HCT116 (cell line): ENCODE results near the gene IGF2BP1. TPM values are rescaled to one million over a fixed set of nuclear protein-coding genes. Genes with fewer than 3 reads are reported as not detected.
"Not testable (repeated sequence)": the region's sequence is repeated elsewhere in the genome, so short reads cannot be mapped to it uniquely, and the experiment has no call there.

Experiments used
- ATAC-seq: fragments of 200-7000 bp; cut with Tn5 transposase; 2 replicates; pipeline ENCODE4 v1.9.1; 2020; ENCODE audit warnings: mild to moderate bottlenecking, moderate library complexity
- BruUV-seq: library from RNA; stranded (reverse); fragments of 400-500 nt; replicated peaks from 2 replicates; lab custom pipeline; 2021; lab: Mats Ljungman, UMichigan
- CTCF ChIA-PET: fragments of 300-600 bp; sonication (Branson Sonifier 250); formaldehyde crosslinking; loops from one replicate; lab custom pipeline; 2021; ENCODE audit warnings: antibody characterized with exemption; lab: Charles Lee
- POLR2A ChIA-PET: fragments of 300-600, 350-600 bp; sonication (Branson Sonifier 250); formaldehyde crosslinking; loops from one replicate; lab custom pipeline; 2021; ENCODE audit warnings: antibody characterized with exemption; lab: Charles Lee
- RAD21 ChIA-PET, 2 experiments: fragments of 300-600 bp; sonication (Branson Sonifier 250); formaldehyde crosslinking; loops; one replicate each; lab custom pipeline; 2023; ENCODE audit warnings: low total read pairs in 2 of 2; ENCODE audit not compliant: uncharacterized antibody in 2 of 2, unreplicated experiment in 2 of 2, low non-redundant PET in 1 of 2; lab: Charles Lee
- DNase-seq: peaks from one replicate; pipeline ENCODE4 v3.0.0-alpha.2; 2010; ENCODE audit warnings: low read depth, low spot score
- H2AFZ ChIP-seq: fragments of 200-600 bp; shearing (Covaris generic), sonication (generic); 2 replicates; pipeline ENCODE4 v1.6.1; 2017; ENCODE audit warnings: low read depth, mixed run types, mixed read lengths, antibody characterized with exemption, low read length; ENCODE audit not compliant: poor library complexity, severe bottlenecking
- H3K27ac ChIP-seq: 2 replicates; pipeline ENCODE4 v1.5.1; 2012; ENCODE audit warnings: low read depth, low read length
- H3K27me3 ChIP-seq: fragments of 200-600 bp; sonication (generic); 2 replicates; pipeline ENCODE4 v1.6.1; 2016; ENCODE audit warnings: mixed run types, low read length, mixed read lengths; ENCODE audit not compliant: insufficient read depth
- H3K36me3 ChIP-seq, 2 experiments: fragments of 200-500 bp in 1 of 2; fragments of 200-600 bp in 1 of 2; sonication (Bioruptor generic) in 1 of 2; sonication (generic) in 1 of 2; 2 replicates each; pipeline versions ENCODE4 v1.5.1 to v1.6.1; 2014 to 2016; ENCODE audit warnings: low read length in 2 of 2, inconsistent platforms in 1 of 2, mixed read lengths in 1 of 2, mixed run types in 1 of 2; ENCODE audit not compliant: insufficient read depth in 2 of 2, control insufficient read depth in 1 of 2
- H3K4me1 ChIP-seq, 2 experiments: fragments of 200-600 bp in 1 of 2; sonication (generic) in 1 of 2; 2 replicates each; pipeline versions ENCODE4 v1.5.1 to v1.6.1; 2012 to 2017; ENCODE audit warnings: low read length in 2 of 2, inconsistent platforms in 1 of 2, mild to moderate bottlenecking in 1 of 2, mixed read lengths in 1 of 2, mixed run types in 1 of 2, moderate library complexity in 1 of 2; ENCODE audit not compliant: insufficient read depth in 2 of 2, control insufficient read depth in 1 of 2
- H3K4me2 ChIP-seq: fragments of 200-600 bp; sonication (generic); 2 replicates; pipeline ENCODE4 v1.6.1; 2017; ENCODE audit warnings: mixed run types, low read length, mixed read lengths
- H3K4me3 ChIP-seq, 2 experiments: fragments of 200-600 bp in 1 of 2; sonication (generic) in 1 of 2; replicated peaks in 1 of 2; 2 replicates each; pipeline ENCODE4 v1.5.1; 2011 to 2016; ENCODE audit warnings: low read length in 2 of 2, control low read depth in 1 of 2, low read depth in 1 of 2, mild to moderate bottlenecking in 1 of 2, mixed read lengths in 1 of 2, mixed run types in 1 of 2
- H3K79me2 ChIP-seq: fragments of 200-600 bp; sonication (generic); 2 replicates; pipeline ENCODE4 v1.6.1; 2017; ENCODE audit warnings: mild to moderate bottlenecking, mixed run types, low read length, moderate library complexity, mixed read lengths; ENCODE audit not compliant: insufficient read depth
- H3K9ac ChIP-seq: fragments of 200-600 bp; sonication (generic); 2 replicates; pipeline ENCODE4 v1.6.1; 2016; ENCODE audit warnings: low read length, mixed read lengths
- H3K9me2 ChIP-seq: fragments of 200-600 bp; sonication (generic), shearing (Covaris generic); 2 replicates; pipeline ENCODE4 v1.6.1; 2017; ENCODE audit warnings: mixed run types, mild to moderate bottlenecking, moderate library complexity; ENCODE audit not compliant: insufficient read depth
- H3K9me3 ChIP-seq, 2 experiments: fragments of 200-500 bp in 1 of 2; fragments of 200-600 bp in 1 of 2; sonication (Bioruptor generic) in 1 of 2; sonication (generic) in 1 of 2; 2 replicates each; pipeline ENCODE4 v1.6.1; 2014 to 2017; ENCODE audit warnings: low read length in 2 of 2, mixed read lengths in 2 of 2, inconsistent platforms in 1 of 2, low read depth in 1 of 2, mild to moderate bottlenecking in 1 of 2, mixed run types in 1 of 2, moderate library complexity in 1 of 2; ENCODE audit not compliant: control insufficient read depth in 1 of 2, insufficient read depth in 1 of 2
- H4K20me1 ChIP-seq: fragments of 200-600 bp; sonication (generic), shearing (Covaris generic); 2 replicates; pipeline ENCODE4 v1.6.1; 2017; ENCODE audit warnings: mixed run types, mild to moderate bottlenecking, moderate library complexity; ENCODE audit not compliant: insufficient read depth
- CBX3 ChIP-seq: IDR thresholded peaks from 2 replicates; pipeline ENCODE4 v1.6.1; 2012; ENCODE audit warnings: low read depth
- CEBPB ChIP-seq: IDR thresholded peaks from 2 replicates; pipeline ENCODE4 v1.6.1; 2012; ENCODE audit warnings: low read depth
- ELF1 ChIP-seq: IDR thresholded peaks from 2 replicates; pipeline ENCODE4 v1.6.1; 2012; ENCODE audit warnings: low read depth, borderline replicate concordance
- EZH2phosphoT487 ChIP-seq: fragments of 200-600 bp; IDR thresholded peaks from 2 replicates; pipeline ENCODE4 v1.6.1; 2018; ENCODE audit warnings: antibody characterized with exemption, borderline replicate concordance
- FOSL1 ChIP-seq: IDR thresholded peaks from 2 replicates; pipeline ENCODE4 v1.6.1; 2012; ENCODE audit warnings: low read depth
- MAX ChIP-seq: IDR thresholded peaks from 2 replicates; pipeline ENCODE4 v1.6.1; 2012
- POLR2A ChIP-seq: IDR thresholded peaks from 2 replicates; pipeline ENCODE4 v1.7.0; 2011; ENCODE audit warnings: borderline replicate concordance; ENCODE audit not compliant: insufficient read depth, insufficient read length; ENCODE audit errors: extremely low read depth
- REST ChIP-seq: IDR thresholded peaks from 2 replicates; pipeline ENCODE4 v1.6.1; 2012; ENCODE audit warnings: low read depth
- SIN3A ChIP-seq: IDR thresholded peaks from 2 replicates; pipeline ENCODE4 v1.6.1; 2012; ENCODE audit warnings: low read depth
- SRF ChIP-seq: IDR thresholded peaks from 2 replicates; pipeline ENCODE4 v1.6.1; 2012; ENCODE audit warnings: low read depth
- TCF7L2 ChIP-seq: IDR thresholded peaks from 2 replicates; pipeline ENCODE4 v1.7.0; 2011; ENCODE audit warnings: borderline replicate concordance, inconsistent platforms; ENCODE audit not compliant: insufficient read depth, insufficient read length; ENCODE audit errors: extremely low read depth
- ZBTB33 ChIP-seq: IDR thresholded peaks from 2 replicates; pipeline ENCODE4 v1.6.1; 2011; ENCODE audit warnings: mild to moderate bottlenecking, low read length, moderate library complexity; ENCODE audit not compliant: insufficient replicate concordance; ENCODE audit errors: extremely low read depth
- intact Hi-C: fragments of 100-400 bp; cut with micrococcal nuclease; formaldehyde crosslinking; loops from 2 replicates; pipeline ENCODE4 v1.10.0; 2022
- total RNA-seq: library from RNA; stranded (reverse); gene quantifications from one replicate; pipeline ENCODE4 v1.2.1, GENCODE V29; 2021; ENCODE audit not compliant: unreplicated experiment

Gene IGF2BP1
- total RNA-seq, 1 experiment from 2014 or later: 0.91 TPM

GRCh38 chr17:49024523-49024922, 27.3 kb downstream of the IGF2BP1 start (continued):
- TF ChIP-seq ZBTB33 (no peak), CEBPB (no peak), CBX3 (no peak), FOSL1 (no peak)
- TF ChIP-seq, all 23 proteins: peak for 0

- H3K27ac ChIP-seq, H2AFZ ChIP-seq, RAD21 ChIA-PET, H3K4me3 ChIP-seq, H3K9me3 ChIP-seq, H3K27me3 ChIP-seq, BruUV-seq, H4K20me1 ChIP-seq, intact Hi-C loops, H3K4me2 ChIP-seq, CTCF ChIA-PET, H3K36me3 ChIP-seq, H3K9me2 ChIP-seq, ATAC-seq, H3K79me2 ChIP-seq, H3K9ac ChIP-seq, POLR2A ChIA-PET, DNase-seq, H3K4me1 ChIP-seq: not testable (repeated sequence)
These were observed 29.3 kb downstream of the IGF2BP1 start for GRCh38 chr17:49026447-49026846.

GRCh38 chr17:49028271-49028670, 31.1 kb downstream of the IGF2BP1 start:
- intact Hi-C loops: no loop called here
- no peak for TF ChIP-seq CBX3
- TF ChIP-seq ELF1: no peak
- no peak for TF ChIP-seq TCF7L2
- no peak for TF ChIP-seq EZH2phosphoT487
- no peak for TF ChIP-seq POLR2A
- TF ChIP-seq REST: no peak
- no peak for TF ChIP-seq FOSL1
- TF ChIP-seq SIN3A: no peak
- TF ChIP-seq SRF: no peak
- TF ChIP-seq MAX: no peak
- DNase-seq (no peak), ATAC-seq (no peak)
- Histone ChIP-seq H3K9ac (no peak overlapping the region), H3K4me2 (no peak overlapping the region), H3K9me2 (no peaks in the 10 kb centered on the region), H3K27me3 (no peaks in the 10 kb centered on the region), H3K9me3 (no peaks in the 10 kb centered on the region), H4K20me1 (no peaks in the 10 kb centered on the region), H3K27ac (no peak overlapping the region), H2AFZ (no peak overlapping the region), H3K79me2 (no peaks in the 10 kb centered on the region), H3K36me3 (no peaks in the 10 kb centered on the region), H3K4me1 (peaks cover 6 to 11% of the 10 kb centered on the region in 2 experiments; a peak in 2 of 4 replicates), H3K4me3 (no peak overlapping the region)
- CTCF ChIA-PET: interaction anchor here (1.6 kb wide), 1 partner anchor 55 kb away, joined by 4 read pairs; no protein-coding TSS in a partner anchor
- no TSS peak for BruUV-seq
- RAD21 ChIA-PET: no interaction called here
- POLR2A ChIA-PET: no interaction called here
